H1 (cell line): ENCODE data around the gene SLC5A11. TPM values are rescaled to one million over a fixed set of nuclear protein-coding genes. Genes with fewer than 3 reads are reported as not detected.

Experiments
- CTCF ChIA-PET: fragments of 300-600 bp; sonication (Branson Sonifier 250); formaldehyde crosslinking; loops from one replicate; lab custom pipeline; 2021; ENCODE audit not compliant: partially characterized antibody; lab: Charles Lee
- POLR2A ChIA-PET: fragments of 300-600 bp; sonication (Branson Sonifier 250); formaldehyde crosslinking; loops from one replicate; lab custom pipeline; 2021; ENCODE audit warnings: inconsistent platforms; ENCODE audit not compliant: partially characterized antibody; lab: Charles Lee
- DNase-seq, 2 experiments: peaks; one replicate each; pipeline versions ENCODE4 v3.0.0 to v3.0.0-alpha.2; 2010 to 2022; ENCODE audit warnings: low spot score in 2 of 2, low read depth in 1 of 2, mixed read lengths in 1 of 2
- FAIRE-seq: peaks from 2 replicates; lab custom pipeline; 2011; peaks lifted over from hg19 to GRCh38; lab: Jason Lieb, UNC
- H2AFZ ChIP-seq: 2 replicates; pipeline ENCODE4 v1.8.1; 2012; ENCODE audit warnings: low read length, inconsistent platforms
- H2AK5ac ChIP-seq: 2 replicates; pipeline ENCODE4 v1.6.1; 2013; ENCODE audit warnings: low read depth, low read length
- H2BK120ac ChIP-seq: replicated peaks from 2 replicates; pipeline ENCODE3; 2013; ENCODE audit warnings: low read depth, low read length, inconsistent platforms
- H2BK12ac ChIP-seq: 2 replicates; pipeline ENCODE4 v1.6.1; 2013; ENCODE audit warnings: low read depth, low read length
- H2BK15ac ChIP-seq: 2 replicates; pipeline ENCODE4 v1.6.1; 2013; ENCODE audit warnings: low read length
- H2BK20ac ChIP-seq: 2 replicates; pipeline ENCODE4 v1.6.1; 2013; ENCODE audit warnings: low read length
- H2BK5ac ChIP-seq: 2 replicates; pipeline ENCODE4 v1.6.1; 2013; ENCODE audit warnings: low read depth, low read length
- H3K14ac ChIP-seq: 2 replicates; pipeline ENCODE4 v1.6.1; 2013; ENCODE audit warnings: inconsistent platforms; ENCODE audit not compliant: insufficient read length
- H3K18ac ChIP-seq: 2 replicates; pipeline ENCODE4 v1.6.1; 2013; ENCODE audit warnings: low read length; ENCODE audit errors: extremely low read depth
- H3K23ac ChIP-seq: 2 replicates; pipeline ENCODE4 v1.6.1; 2013; ENCODE audit warnings: inconsistent platforms; ENCODE audit not compliant: insufficient read length
- H3K23me2 ChIP-seq: 2 replicates; pipeline ENCODE4 v1.6.1; 2013; ENCODE audit warnings: low read depth, low read length
- H3K27ac ChIP-seq: 2 replicates; pipeline ENCODE4 v1.6.1; 2011; ENCODE audit warnings: low read depth, low read length, inconsistent platforms
- H3K27me3 ChIP-seq, 4 experiments: replicated peaks in 1 of 4; 1 replicate in 1 of 4; 2 replicates in 3 of 4; pipeline versions ENCODE4 v1.6.1 to v1.8.1; 2011 to 2013; ENCODE audit warnings: low read length in 3 of 4, mild to moderate bottlenecking in 3 of 4, inconsistent platforms in 2 of 4, mixed read lengths in 2 of 4, moderate library complexity in 1 of 4; ENCODE audit not compliant: control insufficient read depth in 3 of 4, insufficient read depth in 3 of 4; ENCODE audit errors: extremely low read depth in 1 of 4
- H3K36me3 ChIP-seq, 4 experiments: 2 replicates each; pipeline versions ENCODE4 v1.6.1 to v1.8.1; 2011 to 2013; ENCODE audit warnings: mild to moderate bottlenecking in 4 of 4, low read length in 3 of 4, moderate library complexity in 2 of 4, control low read depth in 1 of 4, inconsistent platforms in 1 of 4; ENCODE audit not compliant: insufficient read depth in 4 of 4, control insufficient read depth in 2 of 4
- H3K4ac ChIP-seq: replicated peaks from 2 replicates; pipeline ENCODE3; 2013; ENCODE audit warnings: low read length, low read depth, mixed read lengths, inconsistent platforms; ENCODE audit not compliant: insufficient read length
- H3K4me1 ChIP-seq, 4 experiments: replicated peaks in 1 of 4; 1 replicate in 1 of 4; 2 replicates in 3 of 4; pipeline versions ENCODE4 v1.6.1 to v1.8.1; 2011 to 2013; ENCODE audit warnings: low read length in 3 of 4, inconsistent platforms in 2 of 4, mixed read lengths in 1 of 4; ENCODE audit not compliant: insufficient read depth in 4 of 4, control insufficient read depth in 3 of 4
- H3K4me2 ChIP-seq, 2 experiments: 2 replicates each; pipeline versions ENCODE4 v1.6.1 to v1.8.1; 2011 to 2013; ENCODE audit warnings: low read depth in 2 of 2, low read length in 2 of 2, control low read depth in 1 of 2, inconsistent platforms in 1 of 2, mild to moderate bottlenecking in 1 of 2; ENCODE audit not compliant: insufficient read depth in 1 of 2
- H3K4me3 ChIP-seq, 4 experiments: fragments of 200-600, 300-600 bp in 1 of 4; sonication (generic), shearing (Covaris generic), sonication (Bioruptor Twin) in 1 of 4; 2 replicates each; pipeline versions ENCODE4 v1.5.1 to v1.8.1; 2011 to 2016; ENCODE audit warnings: low read length in 4 of 4, low read depth in 3 of 4, control low read depth in 2 of 4, inconsistent platforms in 2 of 4, mild to moderate bottlenecking in 2 of 4, mixed read lengths in 1 of 4, moderate library complexity in 1 of 4; ENCODE audit not compliant: insufficient read depth in 2 of 4; ENCODE audit errors: extremely low read depth in 1 of 4
- H3K56ac ChIP-seq: replicated peaks from 2 replicates; pipeline ENCODE3; 2013; ENCODE audit warnings: low read depth, mild to moderate bottlenecking, mixed read lengths, low read length, inconsistent platforms; ENCODE audit not compliant: insufficient read length
- H3K79me1 ChIP-seq: 2 replicates; pipeline ENCODE4 v1.6.1; 2013; ENCODE audit warnings: low read depth, low read length, control low read depth
- H3K79me2 ChIP-seq, 2 experiments: 2 replicates each; pipeline versions ENCODE4 v1.6.1 to v1.8.1; 2012 to 2013; ENCODE audit warnings: low read length in 2 of 2, mild to moderate bottlenecking in 2 of 2, inconsistent platforms in 1 of 2; ENCODE audit not compliant: insufficient read depth in 2 of 2, control insufficient read depth in 1 of 2
- H3K9ac ChIP-seq, 4 experiments: replicated peaks in 1 of 4; 1 replicate in 1 of 4; 2 replicates in 3 of 4; pipeline versions ENCODE4 v1.6.1 to v1.8.1; 2011 to 2013; ENCODE audit warnings: low read depth in 3 of 4, low read length in 3 of 4, control low read depth in 2 of 4, mild to moderate bottlenecking in 2 of 4, moderate library complexity in 2 of 4, inconsistent platforms in 1 of 4; ENCODE audit errors: extremely low read depth in 1 of 4
- H3K9me3 ChIP-seq, 2 experiments: 2 replicates each; pipeline versions ENCODE4 v1.6.1 to v1.8.1; 2012 to 2013; ENCODE audit warnings: mild to moderate bottlenecking in 2 of 2, moderate library complexity in 2 of 2, control low read depth in 1 of 2, inconsistent platforms in 1 of 2, low read depth in 1 of 2, low read length in 1 of 2, mixed read lengths in 1 of 2; ENCODE audit not compliant: insufficient read depth in 2 of 2
- H4K20me1 ChIP-seq, 2 experiments: replicated peaks in 1 of 2; 2 replicates each; pipeline versions ENCODE3 to v1.8.1; 2011 to 2013; ENCODE audit warnings: inconsistent platforms in 2 of 2, low read length in 2 of 2, mild to moderate bottlenecking in 1 of 2; ENCODE audit not compliant: insufficient read depth in 2 of 2, control insufficient read depth in 1 of 2
- H4K5ac ChIP-seq: 2 replicates; pipeline ENCODE4 v1.6.1; 2013; ENCODE audit warnings: low read length, low read depth, mixed read lengths, inconsistent platforms; ENCODE audit not compliant: insufficient read length
- H4K8ac ChIP-seq: 2 replicates; pipeline ENCODE4 v1.8.0; 2013; ENCODE audit warnings: mild to moderate bottlenecking, moderate library complexity, low read length, inconsistent platforms; ENCODE audit not compliant: insufficient read depth; ENCODE audit errors: extremely low read depth
- H4K91ac ChIP-seq: replicated peaks from 2 replicates; pipeline ENCODE3; 2013; ENCODE audit warnings: low read length, mixed read lengths, inconsistent platforms; ENCODE audit not compliant: insufficient read length
- ATF2 ChIP-seq: IDR thresholded peaks from 2 replicates; pipeline ENCODE4 v1.6.1; 2012; ENCODE audit warnings: low read length, inconsistent platforms
- BACH1 ChIP-seq: IDR thresholded peaks from 2 replicates; pipeline ENCODE4 v1.6.1; 2012; ENCODE audit warnings: low read length, improper control_type of control experiment
- FOSL1 ChIP-seq: IDR thresholded peaks from 2 replicates; pipeline ENCODE4 v1.6.1; 2011; ENCODE audit warnings: mild to moderate bottlenecking, low read depth, low read length, moderate library complexity; ENCODE audit not compliant: insufficient read depth
- GTF2F1 ChIP-seq: IDR thresholded peaks from 2 replicates; pipeline ENCODE4 v1.6.1; 2012; ENCODE audit warnings: low read depth, low read length, improper control_type of control experiment, borderline replicate concordance
- HDAC2 ChIP-seq, 2 experiments: fragments of 300-600 bp in 1 of 2; sonication (generic) in 1 of 2; IDR thresholded peaks; 2 replicates each; pipeline ENCODE4 v1.6.1; 2011 to 2012; ENCODE audit warnings: low read depth in 2 of 2, low read length in 2 of 2, mild to moderate bottlenecking in 2 of 2, moderate library complexity in 2 of 2, borderline replicate concordance in 1 of 2, inconsistent platforms in 1 of 2
- PHF8 ChIP-seq: fragments of 200-600 bp; sonication (generic); conservative IDR thresholded peaks from 2 replicates; pipeline ENCODE4 v1.7.1; 2012; ENCODE audit warnings: low read depth, mild to moderate bottlenecking, inconsistent platforms, low read length, moderate library complexity
- SIX5 ChIP-seq: IDR thresholded peaks from 2 replicates; pipeline ENCODE4 v1.6.1; 2011; ENCODE audit warnings: mild to moderate bottlenecking, low read depth, low read length
- SP2 ChIP-seq: IDR thresholded peaks from 2 replicates; pipeline ENCODE4 v1.6.1; 2012; ENCODE audit warnings: mild to moderate bottlenecking, low read length, inconsistent platforms
- WGBS, 2 experiments: shearing (Covaris generic) in 1 of 2; methylation state at CpG; one replicate each; pipeline versions ENCODE4 v1.1.6 to v1.1.7; 2013 to 2015; ENCODE audit warnings: low lambda C conversion rate in 2 of 2, mixed read lengths in 2 of 2, inconsistent platforms in 1 of 2, low coverage in 1 of 2, missing lambda C conversion rate in 1 of 2; ENCODE audit not compliant: insufficient replicate concordance in 2 of 2, insufficient coverage in 1 of 2, insufficient read length in 1 of 2; ENCODE audit errors: extremely low coverage in 1 of 2, missing lambda C conversion rate in 1 of 2; 5-methylcytosine and 5-hydroxymethylcytosine counted together
- polyA plus RNA-seq, 7 experiments: library from polyadenylated mRNA; depleted of rRNA in 3 of 7; stranded (reverse) in 5 of 7; unstranded in 2 of 7; fragments of >200 nt in 5 of 7; fragments of 200-250 nt in 2 of 7; gene quantifications; 1 replicate in 5 of 7; 2 replicates in 1 of 7; 4 replicates in 1 of 7; pipeline versions ENCODE4 v1.2.1 to v1.2.3, GENCODE V29; 2011 to 2013; ENCODE audit warnings: missing spikeins in 2 of 7, mixed read lengths in 2 of 7
- total RNA-seq: library from RNA; stranded (reverse); fragmentation: NEBNext Ultra II Directional; extraction: Animal tissue kit (Norgen Biotek cat#: 25700); gene quantifications from 2 replicates; pipeline ENCODE4 v1.2.1, GENCODE V29; 2021

Gene SLC5A11
- total and polyA plus RNA-seq, 2 of the 8 experiments (the other 6 are each of a cell fraction or from before 2014, with no cell fraction given), result 0.26 to 0.59 TPM

DNA sequence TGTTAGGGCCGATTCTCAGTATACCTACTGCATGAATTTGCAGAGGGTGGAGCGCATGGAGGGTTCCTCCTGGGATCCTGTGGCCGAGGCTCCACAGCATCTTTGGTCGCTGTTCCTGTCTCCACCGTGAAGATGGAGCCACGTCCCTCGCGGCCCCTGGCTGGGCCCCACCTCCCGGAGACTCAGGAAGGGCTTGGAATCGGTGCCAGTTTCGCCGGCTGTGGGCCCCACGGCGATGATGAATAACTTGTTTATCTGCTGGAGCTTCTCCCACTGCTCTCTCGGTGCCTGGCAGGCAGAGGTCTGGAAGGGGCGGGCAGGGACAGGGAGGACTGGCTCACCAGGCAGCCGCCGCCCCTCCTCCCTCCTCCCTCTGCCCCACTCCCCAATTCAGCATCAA, 8.1 kb downstream of the SLC5A11 start:
- Histone ChIP-seq H2BK120ac (no peak overlapping the region), H3K23me2 (no peaks in the 10 kb centered on the region), H3K4ac (peak overlapping the region; percentile 25), H3K23ac (no peak overlapping the region), H3K9ac (no peak overlapping the region; a peak in 1 of 7 replicates), H3K4me1 (peaks cover 0 to 3% (median 0%) of the 10 kb centered on the region in 4 experiments; a peak in 1 of 7 replicates), H2BK5ac (no peak overlapping the region), H3K18ac (no peak overlapping the region), H4K91ac (no peak overlapping the region), H2AK5ac (no peak overlapping the region), H4K20me1 (no peaks in the 10 kb centered on the region), H3K4me2 (no peak overlapping the region), H2BK15ac (no peak overlapping the region), H4K8ac (no peak overlapping the region), H2BK20ac (no peak overlapping the region), H3K4me3 (no peak overlapping the region), H3K79me1 (no peaks in the 10 kb centered on the region), H3K79me2 (no peaks in the 10 kb centered on the region), H2BK12ac (no peak overlapping the region), H3K56ac (no peak overlapping the region), H3K36me3 (no peaks in the 10 kb centered on the region), H2AFZ (0 out of 2 replicates have a peak overlapping the region, but pooled peaks have one; percentile 8), H3K27me3 (no peaks in the 10 kb centered on the region), H4K5ac (no peak overlapping the region), H3K14ac (no peak overlapping the region), H3K27ac (no peak overlapping the region), H3K9me3 (no peaks in the 10 kb centered on the region)
- FAIRE-seq (no peak), DNase-seq (peak in 1 of 2 experiments; percentile 54)
- WGBS, 2 experiments, result 81% methylated on average over 15 of the region's 18 CpGs; no CpG with 5 or more reads in 1 of the 2 experiments
- CTCF ChIA-PET, result interaction anchor here (0.6 to 1.1 kb wide), 3 partner anchors 22 to 1525 kb away, joined by 4 to 5 read pairs (median 5); no protein-coding TSS in a partner anchor
- POLR2A ChIA-PET, result no interaction called here
- TF ChIP-seq HDAC2 (IDR thresholded peaks at IDR 0.05; ENCODE audit: borderline replicate concordance in 1 of 2, low read depth in 2 of 2, low read length in 2 of 2) (no peak), SIX5 (no peak), PHF8 (no peak), BACH1 (no peak), SP2 (no peak), GTF2F1 (no peak), ATF2 (no peak), FOSL1 (no peak)
